Stimulated activated effector memory CD8-positive, alpha-beta T cell treated with anti-CD3 and anti-CD28 coated beads, Interleukin-12 subunit alpha, Interleukin-12 subunit beta, amount 100 ng/mL, for 72 hours (primary cell): Measurements from ENCODE around the gene ARL1.
"Not testable (repeated sequence)": the region's sequence is repeated elsewhere in the genome, so short reads cannot be mapped to it uniquely, and the experiment has no call there.

Source experiments
- ATAC-seq: fragments of 150-1000 bp; cut with Tn5 transposase; 2 replicates; pipeline ENCODE4 v1.10.0; 2021
- DNase-seq, 2 donors: peaks; one replicate each; pipeline ENCODE4 v3.0.0; 2021 to 2022; ENCODE audit warnings: low spot score in 2 of 2
- H3K27ac Mint-ChIP-seq: one replicate; pipeline ENCODE4 v1.8.0; 2022; ENCODE audit warnings: mild to moderate bottlenecking, mixed read lengths
- H3K36me3 Mint-ChIP-seq: one replicate; pipeline ENCODE4 v1.8.0; 2022; ENCODE audit warnings: mild to moderate bottlenecking, mixed read lengths
- H3K4me1 Mint-ChIP-seq: one replicate; pipeline ENCODE4 v1.8.0; 2022; ENCODE audit warnings: mixed read lengths
- H3K4me3 Mint-ChIP-seq: one replicate; pipeline ENCODE4 v1.8.0; 2022; ENCODE audit warnings: mild to moderate bottlenecking, mixed read lengths
- H3K9me3 Mint-ChIP-seq: one replicate; pipeline ENCODE4 v1.8.0; 2022; ENCODE audit warnings: mixed read lengths

Gene ARL1

DNA sequence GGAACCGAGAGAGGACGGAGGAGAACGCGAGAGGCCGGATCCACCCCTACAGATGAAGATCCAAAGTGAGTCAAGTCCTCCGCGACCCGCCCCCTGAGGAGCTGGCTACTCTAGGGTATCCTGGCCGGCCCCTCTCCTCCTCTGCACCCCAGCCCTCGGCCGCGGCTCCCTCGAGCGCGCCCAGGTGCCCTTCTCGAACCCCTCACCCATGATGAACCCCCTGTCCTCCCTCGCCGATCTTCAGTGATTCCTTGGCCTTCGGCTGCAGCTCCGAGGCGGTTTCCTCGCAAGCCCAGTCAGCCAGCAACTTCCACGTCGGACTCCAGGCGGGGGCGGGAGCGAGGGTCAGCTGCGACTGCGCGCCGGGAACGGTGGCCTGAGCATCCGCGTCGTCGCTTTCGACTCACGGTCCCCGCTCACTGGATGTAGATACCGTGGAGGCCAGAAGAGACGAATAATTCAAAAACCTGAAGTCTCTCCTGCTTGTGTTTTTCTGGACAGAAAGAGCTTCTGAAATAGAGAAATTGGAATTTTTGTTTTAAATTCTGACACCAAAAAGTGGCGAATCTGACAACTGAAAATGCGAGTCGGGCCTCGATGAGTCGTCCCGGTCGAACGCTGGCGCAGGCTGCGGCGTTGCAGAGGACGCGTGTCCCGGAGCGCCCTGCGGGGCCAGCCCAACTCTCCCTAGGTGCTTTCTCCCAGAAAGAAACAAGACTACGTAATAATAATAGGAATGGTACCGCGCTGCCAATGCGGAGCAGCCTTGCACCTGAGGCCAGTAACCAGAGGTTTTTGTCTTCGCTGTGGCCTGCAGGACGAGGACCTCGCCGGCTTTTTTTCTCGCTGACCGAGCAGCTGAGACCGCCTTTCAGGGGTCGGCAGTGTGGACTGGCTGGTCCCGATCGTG lies at the start of gene ARL1:
Gene ARL1 (minus strand): TSS at position 337 of the 910 bp plus-strand sequence. CDS start 127 bp downstream, at position 210.
- H3K27ac Mint-ChIP-seq, result peak within 1 kb of the TSS; percentile 99
- H3K36me3 Mint-ChIP-seq, result peaks cover 34% of the 10 kb centered on the region
- ATAC-seq (peak; percentile 89), DNase-seq (peak; percentile 80 to 92)
- H3K9me3 Mint-ChIP-seq, result no peaks in the 10 kb centered on the region
- peaks cover 21% of the 10 kb centered on the region for H3K4me1 Mint-ChIP-seq
- H3K4me3 Mint-ChIP-seq, result peak within 1 kb of the TSS; percentile 98

DNA sequence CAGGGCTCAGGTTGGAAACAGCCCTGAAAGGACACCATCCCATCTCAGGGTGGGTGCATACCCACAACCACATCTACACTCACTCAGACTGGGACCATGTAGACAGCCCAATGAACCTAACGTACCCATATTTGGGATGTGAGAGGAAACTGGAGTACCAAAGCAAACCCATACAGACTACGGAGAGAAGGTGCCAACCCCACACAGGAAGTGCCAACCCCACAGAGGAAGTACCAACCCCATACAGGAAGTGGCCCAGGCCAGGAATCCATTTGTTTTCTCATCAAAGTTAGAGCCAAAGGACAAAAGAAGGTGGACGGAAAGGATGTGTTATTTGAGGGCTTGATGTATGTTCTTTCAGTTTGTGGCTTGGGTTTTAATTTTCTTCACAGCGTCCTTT lies 48.1 kb upstream of the ARL1 start:
- DNase-seq, result no peak
- H3K27ac Mint-ChIP-seq, result peak overlapping the region; percentile 64
- peaks cover 20% of the 10 kb centered on the region for H3K4me1 Mint-ChIP-seq
- H3K36me3 Mint-ChIP-seq, result no peaks in the 10 kb centered on the region
- peak overlapping the region; percentile 12 for H3K4me3 Mint-ChIP-seq
- peaks cover 2% of the 10 kb centered on the region for H3K9me3 Mint-ChIP-seq
- ATAC-seq, result peak; percentile 77

DNA sequence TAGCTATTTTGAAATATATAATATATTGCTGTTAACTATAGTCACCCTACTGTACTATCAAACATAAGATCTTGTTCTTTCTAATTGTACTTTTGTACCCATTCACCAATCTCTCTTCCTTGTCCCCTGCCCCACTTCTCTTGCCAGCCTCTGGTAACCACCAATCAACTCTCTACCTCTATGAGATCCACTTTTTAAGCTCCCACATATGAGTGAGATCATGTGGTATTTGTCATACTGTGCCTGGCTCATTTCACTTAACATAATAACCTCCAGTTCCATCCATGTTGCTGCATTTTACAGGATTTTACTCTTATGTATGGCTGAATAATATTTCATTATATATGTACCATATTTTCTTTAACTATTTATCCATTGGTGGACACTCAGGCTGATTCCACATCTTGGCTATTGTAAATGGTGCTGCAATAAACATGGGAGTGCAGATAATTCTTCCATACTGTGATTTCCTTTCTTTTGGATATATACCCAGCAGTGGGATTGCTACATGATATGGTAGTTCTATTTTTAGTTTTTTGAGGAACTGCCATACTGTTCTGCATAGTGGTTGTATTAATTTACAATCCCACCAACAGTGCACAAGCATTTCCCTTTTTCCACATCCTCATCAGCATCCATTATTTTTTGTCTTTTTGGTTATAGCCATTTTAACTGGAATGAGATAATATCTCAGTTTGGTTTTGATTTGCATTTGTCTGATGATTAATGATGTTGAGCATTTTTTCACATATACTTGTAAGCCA lies 34.1 kb upstream of the ARL1 start:
- no peaks in the 10 kb centered on the region for H3K9me3 Mint-ChIP-seq
- DNase-seq, result no peak
- no peaks in the 10 kb centered on the region for H3K4me1 Mint-ChIP-seq
- H3K27ac Mint-ChIP-seq, result no peak overlapping the region
- H3K4me3 Mint-ChIP-seq, result no peak overlapping the region
- H3K36me3 Mint-ChIP-seq, result no peaks in the 10 kb centered on the region
- ATAC-seq, result no peak

DNA sequence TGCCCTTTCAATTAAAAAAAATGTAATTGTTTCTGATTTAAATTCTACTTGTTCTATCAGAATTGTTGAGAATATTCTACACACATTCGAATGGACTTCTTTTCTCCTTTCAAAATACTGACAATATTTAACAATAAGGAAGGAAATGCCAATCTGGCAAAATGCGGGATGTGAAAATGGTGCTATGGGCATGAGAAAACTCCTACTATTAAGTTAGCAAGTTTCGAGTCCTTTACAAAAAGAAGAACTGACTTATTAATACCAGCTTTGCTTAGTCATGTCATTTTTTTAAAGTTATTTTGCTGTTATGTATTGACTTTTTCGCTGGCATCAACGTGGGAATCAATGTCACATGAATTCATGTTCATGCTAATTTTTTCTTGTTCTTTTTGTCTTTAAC lies 31.7 kb upstream of the ARL1 start:
- Mint-ChIP-seq H3K9me3 (no peaks in the 10 kb centered on the region), H3K36me3 (no peaks in the 10 kb centered on the region), H3K27ac (no peak overlapping the region), H3K4me3 (no peak overlapping the region), H3K4me1 (no peaks in the 10 kb centered on the region)
- ATAC-seq (no peak), DNase-seq (no peak)

DNA sequence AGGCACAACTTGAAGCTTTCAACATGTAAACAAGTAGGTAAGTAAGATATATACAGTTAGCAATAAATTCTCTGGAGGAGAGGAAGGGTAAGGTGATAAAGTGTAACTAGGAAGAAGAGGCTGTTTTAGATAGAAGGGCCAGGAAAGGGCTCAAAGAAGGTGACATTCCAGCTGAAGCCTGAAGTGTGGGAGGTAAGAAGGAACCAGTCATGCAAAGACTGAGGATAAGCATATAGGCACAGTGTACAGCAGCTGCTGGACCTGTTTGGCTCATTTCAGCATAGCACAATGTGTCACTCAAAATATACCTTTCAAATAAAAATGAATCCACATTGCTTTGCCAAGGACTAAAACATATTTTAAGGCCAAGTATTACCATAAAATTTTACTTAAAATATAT lies 28.6 kb upstream of the ARL1 start:
- DNase-seq, result no peak
- no peaks in the 10 kb centered on the region for H3K36me3 Mint-ChIP-seq
- H3K4me1 Mint-ChIP-seq, result no peaks in the 10 kb centered on the region
- no peak for ATAC-seq
- H3K4me3 Mint-ChIP-seq, result no peak overlapping the region
- H3K9me3 Mint-ChIP-seq, result no peaks in the 10 kb centered on the region
- no peak overlapping the region for H3K27ac Mint-ChIP-seq

DNA sequence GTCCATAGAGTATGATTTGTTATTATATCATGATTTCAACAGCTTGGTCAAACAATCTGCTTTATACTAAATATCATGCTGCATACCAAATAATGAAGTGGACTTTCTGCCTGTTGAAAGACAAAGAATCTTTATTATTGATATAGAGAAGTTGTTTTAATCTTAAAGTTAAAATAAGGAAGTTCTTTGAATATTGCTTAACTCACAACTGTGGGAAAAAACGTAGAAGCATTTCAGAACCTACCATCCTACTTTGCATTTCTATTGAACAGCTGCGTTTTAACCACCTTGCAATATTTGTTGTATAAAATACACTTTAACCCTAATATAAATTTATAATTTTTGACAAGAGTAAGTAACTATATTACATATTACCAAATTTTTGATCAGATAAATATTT lies 22.9 kb upstream of the ARL1 start:
- no peaks in the 10 kb centered on the region for H3K36me3 Mint-ChIP-seq
- H3K27ac Mint-ChIP-seq, result no peak overlapping the region
- no peak for ATAC-seq
- H3K9me3 Mint-ChIP-seq, result no peaks in the 10 kb centered on the region
- H3K4me3 Mint-ChIP-seq, result no peak overlapping the region
- no peak for DNase-seq
- H3K4me1 Mint-ChIP-seq, result no peaks in the 10 kb centered on the region

DNA sequence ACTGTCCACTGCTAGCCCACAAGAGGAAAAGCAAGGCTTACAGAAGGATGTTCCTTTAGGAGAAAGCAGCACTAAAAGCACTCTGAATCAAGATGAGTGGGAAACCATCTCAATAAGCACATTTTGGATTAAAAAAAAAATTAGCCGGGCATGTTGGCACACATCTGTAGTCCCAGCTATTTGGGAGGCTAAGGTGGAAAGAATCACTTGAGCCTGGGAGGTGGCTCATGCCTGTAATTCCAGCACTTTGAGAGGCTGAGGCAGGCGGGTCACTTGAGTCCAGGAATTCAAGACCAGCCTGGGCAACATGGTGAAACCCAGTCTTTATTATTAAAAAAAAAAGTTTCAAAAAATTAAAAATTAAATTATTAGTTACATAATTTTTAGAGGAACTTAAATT lies 17.0 kb upstream of the ARL1 start:
- no peak overlapping the region for H3K27ac Mint-ChIP-seq
- H3K4me1 Mint-ChIP-seq, result no peaks in the 10 kb centered on the region
- ATAC-seq (no peak), DNase-seq (no peak)
- H3K4me3 Mint-ChIP-seq, result no peak overlapping the region
- no peaks in the 10 kb centered on the region for H3K9me3 Mint-ChIP-seq
- H3K36me3 Mint-ChIP-seq, result no peaks in the 10 kb centered on the region

DNA sequence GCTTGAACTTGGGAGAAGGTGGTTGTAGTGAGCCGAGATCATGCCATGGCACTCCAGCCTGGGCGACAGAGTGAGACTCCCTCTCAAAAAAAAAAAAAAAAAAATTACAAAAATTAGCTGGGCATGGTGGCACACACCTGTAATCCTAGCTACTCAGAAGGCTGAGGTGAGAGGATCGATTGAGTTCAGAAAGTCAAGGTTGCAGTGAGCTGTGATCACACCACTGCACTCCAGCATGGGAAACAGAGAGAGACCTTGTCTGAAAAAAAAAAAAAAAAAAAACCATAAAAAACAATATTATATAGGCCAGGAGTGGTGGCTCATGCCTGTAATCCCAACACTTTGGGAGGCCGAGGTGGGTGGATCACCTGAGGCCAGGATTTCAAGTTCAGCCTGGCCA lies 14.5 kb upstream of the ARL1 start:
- not testable (repeated sequence) for H3K9me3 Mint-ChIP-seq, H3K4me1 Mint-ChIP-seq, DNase-seq, ATAC-seq, H3K27ac Mint-ChIP-seq, H3K4me3 Mint-ChIP-seq, H3K36me3 Mint-ChIP-seq

DNA sequence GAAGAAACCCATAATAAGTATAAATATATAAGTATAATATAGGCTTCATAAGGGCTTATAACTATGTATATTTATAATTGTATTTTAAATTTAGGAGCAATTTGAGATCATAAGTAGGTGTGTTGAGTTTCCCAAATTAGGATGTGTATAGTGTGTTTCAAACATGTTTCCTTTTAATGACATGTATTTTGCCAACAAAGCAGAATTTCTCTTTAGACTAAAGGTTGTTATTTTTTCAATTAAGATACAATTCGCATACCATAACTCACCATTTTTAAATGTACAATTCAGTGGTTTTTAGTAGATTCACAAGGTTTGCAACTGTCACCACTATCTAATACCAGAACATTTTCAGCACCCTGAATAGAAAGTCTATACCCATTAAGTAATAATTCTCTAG lies 7.7 kb upstream of the ARL1 start:
- no peak for ATAC-seq
- H3K4me3 Mint-ChIP-seq, result no peak overlapping the region
- H3K36me3 Mint-ChIP-seq, result no peaks in the 10 kb centered on the region
- no peaks in the 10 kb centered on the region for H3K4me1 Mint-ChIP-seq
- no peak for DNase-seq
- H3K9me3 Mint-ChIP-seq, result no peaks in the 10 kb centered on the region
- no peak overlapping the region for H3K27ac Mint-ChIP-seq

DNA sequence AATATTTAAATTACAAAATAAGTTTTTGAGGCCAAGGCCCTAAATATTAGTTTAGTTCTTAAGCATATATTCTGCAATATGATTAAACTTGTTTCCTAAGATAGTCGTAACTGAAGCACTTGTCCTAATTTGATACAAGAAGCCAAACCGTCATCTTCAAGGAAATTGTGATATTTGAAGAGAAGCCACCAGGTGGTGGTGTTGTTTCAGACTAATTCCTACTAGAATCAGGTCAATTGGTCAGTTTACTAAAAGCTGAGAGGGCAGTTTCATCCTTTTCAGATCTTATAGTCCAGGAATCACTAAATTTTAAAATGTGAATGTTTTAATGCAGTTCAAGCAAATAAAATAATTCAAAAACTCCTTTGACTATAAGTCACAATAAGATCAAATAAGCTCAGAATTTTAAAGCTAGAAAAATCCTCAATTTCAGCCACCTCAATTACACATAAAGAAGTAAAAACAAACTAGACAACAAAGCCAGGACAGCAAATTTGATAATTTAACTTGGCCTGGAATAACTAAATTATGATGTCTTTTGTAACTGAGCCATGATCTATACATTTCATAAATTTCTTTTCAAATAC lies 7.1 kb upstream of the ARL1 start:
- no peak overlapping the region for H3K4me3 Mint-ChIP-seq
- DNase-seq (no peak), ATAC-seq (no peak)
- H3K36me3 Mint-ChIP-seq, result no peaks in the 10 kb centered on the region
- no peaks in the 10 kb centered on the region for H3K4me1 Mint-ChIP-seq
- no peak overlapping the region for H3K27ac Mint-ChIP-seq
- no peaks in the 10 kb centered on the region for H3K9me3 Mint-ChIP-seq

DNA sequence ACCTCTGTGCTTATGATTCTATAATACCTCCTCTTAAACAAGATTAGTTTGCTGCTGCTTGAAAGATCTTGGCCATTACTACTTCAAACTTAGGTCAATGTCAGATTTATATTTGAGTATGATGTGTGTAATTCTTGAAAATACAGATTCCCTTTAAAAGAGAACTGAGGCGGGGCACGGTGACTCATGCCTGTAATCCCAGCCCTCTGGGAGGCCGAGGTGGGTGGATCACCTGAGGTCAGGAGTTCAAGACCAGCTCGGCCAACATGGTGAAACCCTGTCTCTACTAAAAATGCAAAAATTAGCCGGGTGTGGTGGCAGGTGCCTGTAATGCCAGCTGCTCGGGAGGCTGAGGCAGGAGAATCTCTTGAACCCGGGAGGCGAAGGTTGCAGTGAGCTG lies 2.6 kb upstream of the ARL1 start:
- not testable (repeated sequence) for ATAC-seq, H3K4me3 Mint-ChIP-seq, DNase-seq, H3K27ac Mint-ChIP-seq, H3K9me3 Mint-ChIP-seq
- Mint-ChIP-seq H3K4me1 (peaks cover 15% of the 10 kb centered on the region), H3K36me3 (peaks cover 13% of the 10 kb centered on the region)

DNA sequence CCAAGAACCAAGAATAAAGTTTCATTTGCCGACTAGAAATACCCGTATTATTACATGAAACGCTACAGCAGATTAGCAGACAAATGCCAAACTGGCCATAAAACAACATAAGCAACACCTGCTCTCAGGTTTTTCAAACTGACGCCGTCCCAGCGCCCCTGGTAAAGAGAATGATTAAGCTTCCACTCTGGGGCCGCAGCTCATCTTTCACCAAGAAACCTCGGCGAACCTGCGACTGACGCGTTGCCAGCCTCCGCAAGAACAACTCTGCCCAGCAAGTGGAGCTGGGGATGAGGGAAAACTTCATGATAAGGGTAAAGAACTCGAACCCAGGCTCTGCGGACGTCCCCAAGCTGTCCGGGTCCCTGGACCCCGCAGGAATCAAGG lies 530 bp downstream of the ARL1 start:
- peaks cover 21% of the 10 kb centered on the region for H3K4me1 Mint-ChIP-seq
- H3K4me3 Mint-ChIP-seq, result peak overlapping the region; percentile 98
- ATAC-seq (peak; percentile 67), DNase-seq (no peak)
- H3K27ac Mint-ChIP-seq, result peak overlapping the region; percentile 99
- no peaks in the 10 kb centered on the region for H3K9me3 Mint-ChIP-seq
- peaks cover 40% of the 10 kb centered on the region for H3K36me3 Mint-ChIP-seq

DNA sequence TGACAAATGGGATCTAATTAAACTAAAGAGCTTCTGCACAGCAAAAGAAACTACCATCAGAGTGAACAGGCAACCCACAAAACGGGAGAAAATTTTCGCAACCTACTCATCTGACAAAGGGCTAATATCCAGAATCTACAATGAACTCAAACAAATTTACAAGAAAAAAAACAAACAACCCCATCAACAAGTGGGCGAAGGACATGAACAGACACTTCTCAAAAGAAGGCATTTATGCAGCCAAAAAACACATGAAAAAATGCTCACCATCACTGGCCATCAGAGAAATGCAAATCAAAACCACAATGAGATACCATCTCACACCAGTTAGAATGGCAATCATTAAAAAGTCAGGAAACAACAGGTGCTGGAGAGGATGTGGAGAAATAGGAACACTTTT lies 16.4 kb downstream of the ARL1 start:
- not testable (repeated sequence) for H3K4me3 Mint-ChIP-seq, H3K27ac Mint-ChIP-seq, DNase-seq, ATAC-seq, H3K9me3 Mint-ChIP-seq, H3K4me1 Mint-ChIP-seq
- peaks cover 63% of the 10 kb centered on the region for H3K36me3 Mint-ChIP-seq

DNA sequence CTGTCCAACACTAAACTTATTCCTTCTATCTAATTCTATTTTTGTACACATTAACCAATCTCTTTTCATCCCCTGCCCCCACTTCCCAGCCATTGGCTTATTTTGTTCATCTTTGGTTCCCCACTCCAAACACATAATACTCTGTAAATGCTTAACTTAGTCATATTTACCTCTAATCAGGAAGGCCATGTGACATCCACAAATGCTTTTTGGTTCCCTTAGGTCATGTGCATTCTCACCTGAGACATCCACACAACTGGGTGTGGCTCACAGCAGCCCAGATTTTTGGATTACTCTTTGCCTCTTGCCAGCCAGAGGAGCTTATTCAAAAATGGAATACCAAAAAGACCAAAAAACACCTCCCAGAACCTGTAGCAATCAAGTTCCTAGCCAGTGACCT lies 28.4 kb downstream of the ARL1 start:
- Mint-ChIP-seq H3K4me3 (no peak overlapping the region), H3K36me3 (peaks cover 95% of the 10 kb centered on the region), H3K9me3 (no peaks in the 10 kb centered on the region), H3K27ac (peak overlapping the region; percentile 9), H3K4me1 (peaks cover 6% of the 10 kb centered on the region)
- ATAC-seq (no peak), DNase-seq (no peak)

DNA sequence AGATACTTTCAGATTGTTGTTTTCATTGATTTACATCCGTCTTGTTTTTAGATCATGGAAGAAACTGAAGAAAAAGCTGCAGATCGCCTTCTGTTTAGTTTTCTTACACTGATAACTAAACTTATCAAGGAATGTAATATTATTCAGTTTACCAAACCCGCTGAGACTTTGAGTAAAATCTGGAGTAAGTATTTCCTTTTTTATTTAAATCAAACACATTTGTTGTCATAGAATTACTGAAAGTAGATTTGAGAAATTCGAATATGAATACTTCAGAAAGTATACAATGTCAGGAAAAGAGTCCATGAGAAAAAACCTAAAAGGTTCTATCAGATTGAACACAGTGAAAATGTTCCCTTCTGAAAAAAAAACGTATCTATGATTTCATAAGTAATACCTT lies 32.0 kb downstream of the ARL1 start:
- DNase-seq, result no peak
- H3K9me3 Mint-ChIP-seq, result no peaks in the 10 kb centered on the region
- peak; percentile 53 for ATAC-seq
- peaks cover 94% of the 10 kb centered on the region for H3K36me3 Mint-ChIP-seq
- H3K4me3 Mint-ChIP-seq, result no peak overlapping the region
- peaks cover 6% of the 10 kb centered on the region for H3K4me1 Mint-ChIP-seq
- peak overlapping the region; percentile 66 for H3K27ac Mint-ChIP-seq
